HG03045 (cell line): ENCODE measurements around the gene LPGAT1.
A peak's percentile ranks its signal among the peaks of the same experiment; 100 is the strongest.
"Not testable (repeated sequence)": the region's sequence is repeated elsewhere in the genome, so short reads cannot be mapped to it uniquely, and the experiment has no call there.

Source experiments
- ATAC-seq: cut with Tn5 transposase; IDR thresholded peaks from one replicate; pipeline ENCODE4 v1.9.1; 2021; ENCODE audit warnings: mild to moderate bottlenecking, moderate library complexity; ENCODE audit not compliant: unreplicated experiment

The LPGAT1 gene

GRCh38 chr1:211708006-211708405 lies 122.6 kb downstream of the LPGAT1 start:
- no peak for ATAC-seq

GRCh38 chr1:211705467-211706091 lies 125.0 kb downstream of the LPGAT1 start:
- ATAC-seq: no peak

GRCh38 chr1:211704543-211704942 lies 126.0 kb downstream of the LPGAT1 start:
- ATAC-seq: no peak

GRCh38 chr1:211703812-211704537 lies 126.6 kb downstream of the LPGAT1 start:
- no peak for ATAC-seq

- no peak for ATAC-seq
Observed at GRCh38 chr1:211701733-211702132, 128.8 kb downstream of the LPGAT1 start.

- no peak for ATAC-seq
Observed at GRCh38 chr1:211699059-211699458, 131.5 kb downstream of the LPGAT1 start.

- peak; percentile 59 for ATAC-seq
Observed at GRCh38 chr1:211698161-211699026, 132.2 kb downstream of the LPGAT1 start.

- peak; percentile 65 for ATAC-seq
Observed at GRCh38 chr1:211697356-211697755, 133.2 kb downstream of the LPGAT1 start.

- peak; percentile 50 for ATAC-seq
Observed at GRCh38 chr1:211695135-211695816, 135.3 kb downstream of the LPGAT1 start.

- not testable (repeated sequence) for ATAC-seq
Observed at GRCh38 chr1:211693911-211694310, 136.7 kb downstream of the LPGAT1 start.
